Hematopoietic multipotent progenitor cell treated with erythropoietin and hydrocortisone succinate and interleukin-3 and kit ligand, for 17 days (in vitro differentiated cells): ENCODE measurements around the gene SPR.
"Not testable (repeated sequence)": the region's sequence is repeated elsewhere in the genome, so short reads cannot be mapped to it uniquely, and the experiment has no call there.

Experiments used
- DNase-seq: peaks from one replicate; pipeline ENCODE4 v3.0.0-alpha.2; 2015; ENCODE audit warnings: low spot score

SPR gene

GRCh38 chr2:72889991-72890390 lies 2.8 kb downstream of the SPR start:
- no peak for DNase-seq

- DNase-seq, result no peak
Measured at GRCh38 chr2:72891091-72891818, 4.0 kb downstream of the SPR start.

GRCh38 chr2:72892506-72893173 lies 5.4 kb downstream of the SPR start:
- peak; percentile 17 for DNase-seq

GRCh38 chr2:72893594-72894319 lies 6.5 kb downstream of the SPR start:
- no peak for DNase-seq

- DNase-seq, result no peak
Measured at GRCh38 chr2:72894514-72894913, 7.3 kb downstream of the SPR start.

- no peak for DNase-seq
Measured at GRCh38 chr2:72895154-72895553, 7.9 kb downstream of the SPR start.

- DNase-seq, result no peak
Measured at GRCh38 chr2:72895759-72896281, 8.6 kb downstream of the SPR start.

- no peak for DNase-seq
Measured at GRCh38 chr2:72896446-72896845, 9.2 kb downstream of the SPR start.

- DNase-seq, result no peak
Measured at GRCh38 chr2:72897785-72898584, 10.8 kb downstream of the SPR start.

GRCh38 chr2:72898585-72898906 lies 11.3 kb downstream of the SPR start:
- no peak for DNase-seq

GRCh38 chr2:72900191-72900825 lies 13.1 kb downstream of the SPR start:
- no peak for DNase-seq

- DNase-seq, result no peak
Measured at GRCh38 chr2:72901426-72901825, 14.2 kb downstream of the SPR start.

GRCh38 chr2:72907369-72907768 lies 20.2 kb downstream of the SPR start:
- not testable (repeated sequence) for DNase-seq

GRCh38 chr2:72908741-72909140 lies 21.5 kb downstream of the SPR start:
- DNase-seq, result no peak

GRCh38 chr2:72911256-72911655 lies 24.0 kb downstream of the SPR start:
- DNase-seq, result no peak

- no peak for DNase-seq
Measured at GRCh38 chr2:72913486-72914205, 26.4 kb downstream of the SPR start.

GRCh38 chr2:72914206-72914559 lies 27.0 kb downstream of the SPR start:
- no peak for DNase-seq

GRCh38 chr2:72914589-72915319 lies 27.5 kb downstream of the SPR start:
- no peak for DNase-seq

GRCh38 chr2:72915320-72915906 lies 28.2 kb downstream of the SPR start:
- DNase-seq, result no peak
